Testis (tissue), 3 donors: ENCODE measurements around the gene DSG3. TPM values are rescaled to one million over a fixed set of nuclear protein-coding genes. Genes with fewer than 3 reads are reported as not detected.
"Not testable (repeated sequence)": the region's sequence is repeated elsewhere in the genome, so short reads cannot be mapped to it uniquely, and the experiment has no call there.

Experiments
- DNase-seq: peaks from one replicate; pipeline ENCODE4 v3.0.0-alpha.2; 2019
- H3K27ac ChIP-seq, 2 donors: fragments of 200-600 bp; sonication (generic); one replicate each; pipeline ENCODE4 v1.5.1; 2019
- H3K27me3 ChIP-seq: fragments of 200-600 bp; sonication (generic); one replicate; pipeline ENCODE4 v1.5.1; 2019
- H3K36me3 ChIP-seq: fragments of 200-600 bp; sonication (generic); one replicate; pipeline ENCODE4 v1.5.1; 2017; ENCODE audit warnings: low read depth; ENCODE audit errors: missing control alignments
- H3K4me1 ChIP-seq: fragments of 200-600 bp; sonication (generic); one replicate; pipeline ENCODE4 v1.5.1; 2019
- H3K4me3 ChIP-seq, 2 donors: fragments of 200-600 bp; sonication (generic); one replicate each; pipeline ENCODE4 v1.5.1; 2017 to 2019
- H3K9me3 ChIP-seq: fragments of 200-600 bp; sonication (generic); one replicate; pipeline ENCODE4 v1.5.1; 2017
- POLR2A ChIP-seq: fragments of 450-650 bp; IDR thresholded peaks from one replicate; pipeline ENCODE4 v1.6.1; 2017; ENCODE audit warnings: antibody characterized with exemption, mild to moderate bottlenecking, moderate library complexity
- WGBS, 2 donors: methylation state at CpG; one replicate each; pipeline ENCODE4 v1.1.5; 2018; 5-methylcytosine and 5-hydroxymethylcytosine counted together
- intact Hi-C: fragments of 100-400 bp; cut with DNase I; formaldehyde crosslinking; loops from one replicate; pipeline ENCODE4 v1.15.1; 2023; ENCODE audit warnings: low total_unique reads
- polyA plus RNA-seq: library from polyadenylated mRNA; stranded (reverse); fragments of 350-450 nt; fragmentation: Illumina TruSeq; extraction: RNeasy Lipid Tissue Mini Kit (QIAGEN cat#74804); gene quantifications from one replicate; pipeline ENCODE4 v1.2.3, GENCODE V29; 2014; ENCODE audit warnings: low read depth, low replicate concordance; ENCODE audit not compliant: insufficient read depth
- total RNA-seq, 2 donors: library from RNA; depleted of rRNA; stranded (reverse); fragments of >200 nt; gene quantifications; one replicate each; pipeline ENCODE4 v1.2.3, GENCODE V29; 2016
- TF ChIP-seq, protein P1 (sequence below), 3 experiments: fragments of 450-650 bp in 2 of 3; fragments of 200-600 bp in 1 of 3; sonication (generic) in 1 of 3; IDR thresholded peaks; one replicate each; pipeline ENCODE4 v1.5.1; 2016 to 2019; ENCODE audit warnings: antibody characterized with exemption in 3 of 3, mild to moderate bottlenecking in 2 of 3, moderate library complexity in 1 of 3

DSG3 gene
- total and polyA plus RNA-seq, 3 donors from 2014 or later: 0.16 to 0.19 (median 0.16) TPM

DNA sequence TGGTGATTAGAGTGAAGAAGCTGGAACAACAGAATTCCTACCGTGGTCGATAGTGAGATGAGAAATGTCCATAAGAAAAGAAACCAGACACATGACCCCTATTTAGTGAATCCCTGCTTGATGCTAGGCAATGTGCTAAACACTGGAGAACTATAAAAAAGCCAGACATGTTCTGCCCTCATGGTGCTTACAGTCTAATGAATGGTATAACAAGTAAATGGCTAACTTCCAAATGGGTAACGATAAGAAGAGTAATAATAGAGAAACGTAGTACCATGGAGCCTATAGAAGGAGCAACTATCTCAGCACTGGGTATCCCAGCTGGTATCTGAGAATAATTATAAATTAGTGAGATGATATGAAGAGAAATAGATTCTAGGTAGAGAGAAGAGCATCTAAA lies 55.5 kb downstream of the DSG3 start:
- Histone ChIP-seq H3K36me3 (no peaks in the 10 kb centered on the region), H3K27ac (no peak overlapping the region), H3K4me3 (no peak overlapping the region), H3K27me3 (no peaks in the 10 kb centered on the region), H3K4me1 (no peaks in the 10 kb centered on the region), H3K9me3 (no peaks in the 10 kb centered on the region)
- WGBS, 2 donors: 96 to 97% methylated on average over 4 of the region's 4 CpGs
- intact Hi-C loops: no loop called here
- TF ChIP-seq, protein P1, sequence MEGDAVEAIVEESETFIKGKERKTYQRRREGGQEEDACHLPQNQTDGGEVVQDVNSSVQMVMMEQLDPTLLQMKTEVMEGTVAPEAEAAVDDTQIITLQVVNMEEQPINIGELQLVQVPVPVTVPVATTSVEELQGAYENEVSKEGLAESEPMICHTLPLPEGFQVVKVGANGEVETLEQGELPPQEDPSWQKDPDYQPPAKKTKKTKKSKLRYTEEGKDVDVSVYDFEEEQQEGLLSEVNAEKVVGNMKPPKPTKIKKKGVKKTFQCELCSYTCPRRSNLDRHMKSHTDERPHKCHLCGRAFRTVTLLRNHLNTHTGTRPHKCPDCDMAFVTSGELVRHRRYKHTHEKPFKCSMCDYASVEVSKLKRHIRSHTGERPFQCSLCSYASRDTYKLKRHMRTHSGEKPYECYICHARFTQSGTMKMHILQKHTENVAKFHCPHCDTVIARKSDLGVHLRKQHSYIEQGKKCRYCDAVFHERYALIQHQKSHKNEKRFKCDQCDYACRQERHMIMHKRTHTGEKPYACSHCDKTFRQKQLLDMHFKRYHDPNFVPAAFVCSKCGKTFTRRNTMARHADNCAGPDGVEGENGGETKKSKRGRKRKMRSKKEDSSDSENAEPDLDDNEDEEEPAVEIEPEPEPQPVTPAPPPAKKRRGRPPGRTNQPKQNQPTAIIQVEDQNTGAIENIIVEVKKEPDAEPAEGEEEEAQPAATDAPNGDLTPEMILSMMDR (IDR thresholded peaks at IDR 0.05): no peak
- DNase-seq: no peak

DNA sequence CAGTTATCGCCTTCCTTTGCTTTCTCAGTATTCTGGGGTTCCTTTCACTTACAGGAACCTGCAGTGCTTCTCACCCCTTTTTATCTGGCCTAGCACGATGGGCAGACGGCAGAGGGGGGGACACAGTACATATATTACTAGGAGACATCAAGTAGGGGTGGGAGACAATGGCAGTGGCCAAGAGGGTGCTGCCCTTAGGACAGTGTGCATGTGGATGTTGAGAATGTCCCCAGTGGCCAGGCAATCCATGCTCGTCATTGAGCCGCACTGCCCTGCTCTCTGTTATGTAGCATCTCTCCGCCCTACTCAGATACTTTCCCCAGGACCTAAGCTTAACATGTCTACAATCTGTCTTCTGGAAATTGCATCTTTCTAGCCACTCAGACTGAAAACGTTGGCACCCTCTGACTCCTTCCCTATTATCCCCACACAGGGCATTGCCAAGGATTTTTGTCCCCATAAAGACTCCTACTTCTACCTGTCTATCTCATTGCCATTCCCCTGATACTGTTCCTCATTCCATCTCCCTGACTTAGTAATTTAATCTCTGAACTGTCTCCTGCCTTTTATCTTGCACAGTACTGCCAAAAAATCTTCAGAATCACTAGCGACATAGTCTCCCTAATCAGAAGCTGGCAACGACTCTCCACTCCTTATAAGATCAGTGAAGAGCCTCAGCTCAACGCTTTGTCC lies 57.1 kb downstream of the DSG3 start:
- TF ChIP-seq, protein P1 (IDR thresholded peaks at IDR 0.05): no peak
- no peak for TF ChIP-seq POLR2A
- no peak overlapping the region for H3K27ac ChIP-seq
- no peaks in the 10 kb centered on the region for H3K36me3 ChIP-seq
- WGBS, 2 donors: 68 to 72% methylated on average over 10 of the region's 10 CpGs
- no peaks in the 10 kb centered on the region for H3K9me3 ChIP-seq
- intact Hi-C loops: no loop called here
- H3K4me1 ChIP-seq: no peaks in the 10 kb centered on the region
- DNase-seq: no peak
- H3K27me3 ChIP-seq: no peaks in the 10 kb centered on the region
- no peak overlapping the region for H3K4me3 ChIP-seq

DNA sequence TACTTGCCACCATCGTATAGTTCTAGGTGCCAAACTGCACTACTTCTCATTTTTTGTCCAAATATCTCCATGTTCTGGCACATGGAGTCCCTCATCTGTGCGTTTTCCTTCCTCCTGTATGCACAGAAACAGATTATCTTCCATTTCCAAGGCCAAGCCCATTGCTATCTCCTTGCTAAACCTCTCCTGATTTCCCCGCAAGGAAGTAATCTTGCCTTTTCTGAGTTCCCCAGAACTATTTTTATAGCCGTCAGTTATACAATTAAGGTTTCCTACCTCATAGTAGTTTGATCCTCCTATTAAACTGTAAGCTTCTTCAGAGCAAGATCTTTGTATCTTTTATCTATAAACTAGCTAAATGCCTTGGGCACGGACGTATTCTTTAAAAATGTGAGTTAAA lies 57.6 kb downstream of the DSG3 start:
- Histone ChIP-seq H3K4me1 (no peaks in the 10 kb centered on the region), H3K27me3 (no peaks in the 10 kb centered on the region), H3K9me3 (no peaks in the 10 kb centered on the region), H3K27ac (no peak overlapping the region), H3K4me3 (no peak overlapping the region), H3K36me3 (no peaks in the 10 kb centered on the region)
- intact Hi-C loops: no loop called here
- 38 to 46% methylated on average over 6 of the region's 6 CpGs for WGBS, 2 donors
- no peak for DNase-seq
- no peak for TF ChIP-seq POLR2A
- TF ChIP-seq, protein P1 (IDR thresholded peaks at IDR 0.05): no peak

DNA sequence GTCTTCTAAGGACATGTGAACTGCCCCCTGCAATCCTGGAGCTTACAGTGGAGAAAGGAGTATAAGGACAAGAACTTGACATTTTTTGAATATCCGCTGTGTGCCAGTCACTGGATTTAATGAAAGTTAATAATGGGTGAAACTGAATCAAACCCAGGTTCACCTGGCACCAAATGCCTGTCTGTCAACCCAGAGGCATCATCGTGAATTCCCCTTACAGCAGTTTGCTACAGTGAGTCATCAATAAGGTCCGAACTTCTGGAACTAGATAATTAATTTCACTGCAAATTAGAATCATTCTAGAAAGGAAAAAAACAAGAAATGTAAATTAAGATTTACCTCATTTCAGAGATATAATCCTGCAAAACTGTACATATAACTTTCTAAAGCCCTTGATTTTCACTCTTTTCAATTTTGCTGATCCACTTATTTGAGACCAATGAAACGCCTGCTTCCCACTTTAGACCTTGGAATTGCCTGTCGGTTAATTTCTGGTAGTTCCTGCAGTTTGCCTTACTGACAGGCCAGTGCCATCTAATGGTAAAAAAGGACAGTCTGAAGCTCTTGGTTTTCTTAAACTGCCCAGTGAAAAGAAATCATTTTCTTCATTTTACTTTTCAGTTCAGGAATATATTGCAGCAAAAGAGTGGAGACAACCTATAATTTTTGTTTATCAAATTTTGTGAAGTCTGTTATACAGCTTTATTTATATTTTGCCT lies 58.6 kb downstream of the DSG3 start:
- Histone ChIP-seq H3K4me1 (no peaks in the 10 kb centered on the region), H3K36me3 (no peaks in the 10 kb centered on the region), H3K4me3 (no peak overlapping the region), H3K27ac (no peak overlapping the region), H3K9me3 (no peaks in the 10 kb centered on the region), H3K27me3 (no peaks in the 10 kb centered on the region)
- intact Hi-C loops: no loop called here
- TF ChIP-seq, protein P1 (IDR thresholded peaks at IDR 0.05): no peak
- no peak for TF ChIP-seq POLR2A
- no peak for DNase-seq
- 64 to 74% methylated on average over 5 of the region's 5 CpGs for WGBS, 2 donors

DNA sequence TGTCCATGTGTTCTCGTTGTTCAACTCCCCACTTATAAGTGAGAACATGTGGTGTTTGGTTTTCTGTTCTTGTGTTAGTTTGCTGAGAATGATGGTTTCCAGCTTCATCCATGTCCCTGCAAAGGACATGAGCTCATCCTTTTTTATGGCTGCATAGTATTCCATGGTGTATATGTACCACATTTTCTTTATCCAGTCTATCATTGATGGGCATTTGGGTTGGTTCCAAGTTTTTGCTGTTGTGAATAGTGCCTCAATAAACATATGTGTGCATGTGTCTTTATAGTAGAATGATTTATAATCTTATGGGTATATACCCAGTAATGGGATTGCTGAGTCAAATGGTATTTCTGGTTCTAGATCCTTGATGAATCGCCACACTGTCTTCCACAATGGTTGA lies 59.6 kb downstream of the DSG3 start:
- 97% methylated on average over 2 of the region's 2 CpGs for WGBS, 2 donors
- H3K4me1 ChIP-seq, H3K27me3 ChIP-seq, intact Hi-C loops, H3K4me3 ChIP-seq, DNase-seq, H3K36me3 ChIP-seq, H3K9me3 ChIP-seq, H3K27ac ChIP-seq: not testable (repeated sequence)
